ENCODE results near the gene PBX4.

PBX4 gene

DNA sequence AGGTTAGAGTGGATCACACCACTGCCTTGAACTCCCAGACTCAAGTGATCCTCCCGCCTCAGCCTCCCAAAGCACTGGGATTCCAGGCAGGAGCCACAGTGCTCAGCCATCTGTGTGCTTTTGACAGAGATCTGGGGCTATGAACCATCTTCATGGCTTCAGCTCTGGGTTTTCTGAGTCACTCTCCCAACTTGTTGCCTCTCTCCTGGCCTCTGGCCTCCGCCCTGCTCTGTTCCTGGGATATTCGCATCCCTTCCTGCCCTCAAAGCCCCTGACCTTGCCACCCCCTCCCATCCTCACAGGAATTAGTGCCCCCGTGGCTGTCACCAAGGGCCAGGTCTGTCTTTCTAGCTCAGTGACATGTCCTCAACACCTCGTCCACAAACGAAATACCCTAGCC lies 30.7 kb upstream of the PBX4 start:
- DNase-seq (ENCODE audit: low spot score): no peak

DNA sequence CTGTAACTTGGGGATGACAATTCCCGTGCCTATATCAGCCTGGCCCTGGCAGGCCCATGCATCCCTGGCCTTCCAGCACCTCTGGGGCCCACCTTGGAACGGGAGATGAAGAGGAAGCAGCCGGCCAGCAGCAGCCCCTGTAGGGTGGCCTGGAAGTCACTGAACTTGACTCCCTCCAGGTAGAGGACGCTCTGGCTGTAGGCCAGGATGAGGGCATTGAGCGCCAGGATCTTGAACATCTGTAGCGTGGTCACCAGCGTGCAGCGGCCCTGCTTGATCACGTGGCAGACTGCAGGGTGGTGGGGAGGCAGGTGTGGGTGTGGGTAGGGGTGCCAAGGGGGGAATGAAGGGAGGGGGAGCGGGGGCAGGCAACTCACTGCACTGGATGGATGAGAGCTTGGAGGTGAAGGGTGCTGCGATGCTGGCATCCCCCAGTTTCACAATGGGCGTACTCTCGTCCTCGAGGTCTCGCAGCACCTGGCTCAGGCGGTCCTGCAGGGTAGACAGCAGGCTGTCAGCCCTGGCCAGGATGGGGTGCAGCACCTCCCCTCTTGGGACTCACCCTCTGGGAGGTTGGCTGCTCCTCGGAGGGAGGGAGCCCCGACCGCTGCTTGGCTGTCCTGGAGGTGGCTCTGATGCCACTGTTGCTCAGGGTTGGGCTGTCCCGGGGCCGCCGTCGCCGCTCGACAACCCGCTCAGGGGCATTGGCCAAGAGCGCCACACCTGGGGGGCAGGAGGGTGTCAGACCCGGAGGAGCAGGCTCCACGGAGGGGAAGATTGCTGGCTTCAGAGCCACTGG lies 28.7 kb upstream of the PBX4 start:
- no peak for DNase-seq (ENCODE audit: low spot score)

DNA sequence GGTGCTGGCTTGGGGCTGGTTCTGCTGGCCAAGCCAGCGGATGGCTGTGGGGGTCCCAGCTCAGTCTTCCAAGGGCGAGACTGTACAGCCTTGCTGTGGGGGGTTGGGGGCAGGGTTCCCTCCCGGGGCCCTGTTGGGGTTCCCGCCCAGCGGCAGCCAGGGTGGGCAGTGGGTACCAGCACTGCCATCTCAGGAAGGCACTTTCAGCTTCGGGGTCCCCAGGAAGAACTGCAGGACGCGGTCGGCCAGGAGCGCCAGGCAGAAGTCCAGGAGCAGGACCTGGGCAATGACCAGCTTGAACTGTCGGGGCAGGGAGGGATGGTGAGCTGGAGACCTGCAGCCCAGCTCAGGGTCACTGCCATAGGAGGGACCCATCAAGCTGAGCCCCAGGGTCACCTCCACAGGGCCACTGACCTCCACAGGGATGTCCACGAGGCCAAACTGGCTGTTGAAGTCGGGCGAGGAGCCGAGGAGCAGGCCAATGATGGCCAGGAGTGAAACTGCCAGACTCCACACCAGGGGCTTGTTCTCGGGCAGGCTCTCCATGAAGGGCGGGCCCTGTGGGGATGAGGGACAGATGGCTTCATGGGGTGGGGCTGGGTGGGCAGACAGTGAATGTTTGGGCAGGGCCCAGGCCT lies 26.9 kb upstream of the PBX4 start:
- no peak for DNase-seq (ENCODE audit: low spot score)

DNA sequence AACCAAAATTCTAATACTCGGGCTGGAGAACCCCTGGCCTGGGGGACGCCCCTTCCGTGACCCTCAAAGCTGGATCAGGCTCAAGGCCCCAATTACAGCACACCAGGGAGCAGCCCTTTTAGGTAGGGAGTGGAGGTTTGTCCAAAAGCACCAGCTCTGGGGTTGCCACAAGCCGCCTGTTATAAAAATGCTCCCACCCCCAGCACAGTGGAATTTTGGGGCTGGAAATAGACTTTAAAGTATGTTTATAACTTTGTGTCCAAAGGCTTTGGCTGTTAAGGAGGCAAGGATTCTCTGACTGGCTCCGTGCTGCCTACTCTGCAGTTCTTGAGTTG lies 25.5 kb upstream of the PBX4 start:
- no peak for DNase-seq (ENCODE audit: low spot score)

DNA sequence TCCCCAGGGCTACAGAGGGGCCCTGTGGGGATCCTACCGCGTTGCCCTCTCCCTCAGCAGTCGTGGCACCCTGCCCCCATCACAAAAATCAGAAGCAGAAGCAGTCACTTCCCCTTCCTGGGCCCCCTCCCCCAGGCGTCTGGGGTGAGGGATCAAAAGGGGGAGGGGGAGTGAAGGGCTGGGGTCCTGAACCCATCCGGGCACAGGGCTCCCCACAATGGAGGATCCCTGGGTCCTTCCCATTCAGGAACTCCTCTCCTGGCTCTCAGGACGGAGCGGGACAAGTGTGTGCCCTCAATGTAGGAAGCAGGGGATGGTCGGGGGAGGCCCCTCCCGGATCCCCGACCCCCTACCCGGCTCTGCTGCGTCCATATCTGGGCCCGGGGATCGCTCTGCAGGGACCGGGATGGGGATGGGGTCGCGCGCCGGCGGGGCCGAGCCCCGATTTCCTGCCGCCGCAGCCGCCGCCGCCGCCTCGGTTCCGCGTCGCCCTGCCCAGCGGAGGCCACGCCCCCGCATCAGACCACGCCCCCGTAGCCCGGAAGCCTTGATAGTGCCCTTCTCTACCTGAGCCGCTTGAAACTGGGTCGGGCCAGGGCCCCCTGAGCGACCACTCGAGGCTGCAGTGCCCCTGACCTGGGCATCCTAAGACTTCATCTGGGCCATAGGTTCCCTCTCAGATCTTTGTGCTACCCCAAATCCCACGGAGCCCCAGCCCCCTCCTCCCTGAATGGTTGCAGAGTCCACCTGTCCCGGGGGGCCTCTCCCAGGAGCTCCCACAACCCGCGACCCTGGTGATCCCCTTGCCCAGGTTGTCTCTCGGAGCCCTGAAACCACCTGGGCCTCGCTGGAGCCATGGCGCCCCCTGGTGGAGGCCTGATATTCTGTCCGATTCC lies 24.9 kb upstream of the PBX4 start, which contains the start of gene GMIP:
GMIP (minus strand) TSS at position 500 of the 896 bp plus-strand sequence; CDS start at position 372, 128 bp downstream.
- DNase-seq (ENCODE audit: low spot score): peak; percentile 70

DNA sequence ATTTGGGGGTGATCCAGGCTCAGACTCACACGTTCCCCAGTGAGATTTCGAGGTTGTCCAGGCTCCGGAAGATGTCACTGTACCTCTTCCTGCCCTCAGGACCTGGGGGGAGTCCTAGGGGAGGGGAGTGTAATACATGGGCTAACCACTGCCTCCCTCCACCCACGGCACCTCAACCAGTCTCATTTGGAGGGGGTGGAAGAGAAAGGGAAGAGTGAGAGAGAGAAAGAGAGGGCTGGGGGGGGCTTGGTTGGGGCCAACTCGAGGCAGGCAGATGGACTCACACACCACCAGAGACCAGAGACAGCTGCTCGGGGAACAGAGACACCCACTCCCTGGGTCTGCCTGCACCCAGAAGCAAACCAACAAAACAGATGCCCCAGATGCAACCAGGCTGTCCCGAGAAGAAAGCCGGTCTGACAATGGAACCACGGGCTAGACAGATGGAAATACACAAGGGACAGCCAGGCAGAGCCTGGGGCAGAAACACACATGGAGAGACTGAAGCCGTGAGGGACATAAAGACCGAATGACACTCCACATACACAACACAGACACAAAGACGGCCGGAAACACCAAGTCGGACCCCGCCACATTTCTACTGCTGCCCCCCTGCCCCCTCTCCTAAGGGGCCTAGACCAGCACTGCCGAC lies 24.1 kb upstream of the PBX4 start:
- no peak for DNase-seq (ENCODE audit: low spot score)

DNA sequence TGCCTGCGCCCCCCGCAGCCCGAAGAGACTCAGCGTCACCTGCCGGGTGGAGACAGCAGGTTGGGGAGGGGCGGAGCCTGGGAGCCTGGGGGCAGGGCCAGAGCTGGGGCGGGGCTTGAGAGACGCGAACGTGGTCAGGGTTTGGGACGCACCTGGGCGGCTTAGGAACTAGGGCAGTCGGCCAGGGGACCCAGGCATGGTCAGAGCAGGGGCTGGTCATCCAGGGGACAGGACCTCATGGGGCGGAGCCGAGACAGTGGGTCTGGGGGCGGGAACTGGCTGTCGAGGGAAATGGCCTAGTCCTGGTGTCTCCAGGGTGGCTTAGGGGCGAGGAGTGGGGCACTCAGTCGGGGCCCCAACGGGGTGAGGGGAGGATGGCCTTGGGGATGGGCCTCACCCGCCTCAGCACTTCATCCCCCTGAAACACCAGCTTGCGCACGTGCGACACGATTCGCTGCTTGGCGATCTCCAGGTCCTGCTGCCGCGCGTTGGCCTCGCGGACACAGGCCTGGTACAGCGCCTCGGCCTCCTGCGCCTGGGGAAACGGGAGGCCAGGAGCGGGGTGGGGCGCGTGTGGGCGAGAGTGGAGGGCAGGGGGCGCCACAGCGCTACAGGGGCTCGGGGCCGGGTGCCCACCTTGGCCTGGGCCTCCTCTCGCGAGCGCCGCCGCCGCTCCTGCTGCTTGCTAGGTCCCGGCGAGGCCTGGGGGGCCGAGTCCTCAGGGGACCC lies 19.2 kb upstream of the PBX4 start:
- no peak for DNase-seq (ENCODE audit: low spot score)

DNA sequence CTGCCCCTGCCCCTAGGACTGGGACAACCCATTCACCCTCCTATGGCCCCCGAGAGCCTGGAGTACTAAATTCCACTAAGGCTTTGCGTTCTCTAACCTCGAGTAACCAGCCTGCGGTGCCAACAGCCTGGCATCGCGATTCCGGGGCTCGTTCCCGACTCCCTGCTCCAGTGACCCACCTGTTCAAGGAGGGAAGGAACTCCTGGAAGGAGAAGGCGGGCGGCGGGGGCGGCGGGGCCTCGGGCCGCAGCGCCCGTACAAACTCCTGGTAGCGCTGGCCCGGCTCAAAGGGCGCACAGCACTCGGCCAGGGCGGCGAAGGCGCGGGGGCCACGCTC lies 18.7 kb upstream of the PBX4 start:
- no peak for DNase-seq (ENCODE audit: low spot score)

DNA sequence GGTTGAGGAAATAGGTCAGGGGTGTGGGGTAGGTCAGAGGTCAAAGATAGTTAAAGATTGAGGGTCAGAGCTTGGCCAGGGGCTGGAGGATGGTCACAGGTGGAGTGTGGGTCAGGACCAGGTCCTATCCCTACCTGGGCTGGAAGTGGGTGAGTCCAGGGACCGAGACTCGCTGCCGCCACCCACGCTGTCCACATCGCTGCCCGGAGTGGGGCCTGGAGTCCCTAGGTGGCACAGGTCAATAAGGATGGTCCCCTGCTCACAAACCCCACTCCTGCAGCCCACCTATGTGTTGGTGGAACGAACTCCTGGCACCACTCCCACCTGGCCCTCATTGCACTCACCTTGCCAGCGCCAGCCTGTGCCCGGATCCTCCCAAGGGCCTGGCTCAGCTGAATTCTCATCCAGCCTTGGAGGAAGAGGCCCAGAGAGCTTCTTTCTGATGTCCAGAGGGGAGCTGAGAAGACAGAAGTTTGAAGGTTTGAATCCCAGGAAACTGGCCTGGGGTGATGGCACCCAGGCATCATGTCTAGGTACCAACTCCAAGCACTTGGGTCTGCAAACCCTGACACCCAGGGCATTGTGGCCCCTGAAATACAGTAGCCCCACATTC lies 18.2 kb upstream of the PBX4 start:
- no peak for DNase-seq (ENCODE audit: low spot score)

DNA sequence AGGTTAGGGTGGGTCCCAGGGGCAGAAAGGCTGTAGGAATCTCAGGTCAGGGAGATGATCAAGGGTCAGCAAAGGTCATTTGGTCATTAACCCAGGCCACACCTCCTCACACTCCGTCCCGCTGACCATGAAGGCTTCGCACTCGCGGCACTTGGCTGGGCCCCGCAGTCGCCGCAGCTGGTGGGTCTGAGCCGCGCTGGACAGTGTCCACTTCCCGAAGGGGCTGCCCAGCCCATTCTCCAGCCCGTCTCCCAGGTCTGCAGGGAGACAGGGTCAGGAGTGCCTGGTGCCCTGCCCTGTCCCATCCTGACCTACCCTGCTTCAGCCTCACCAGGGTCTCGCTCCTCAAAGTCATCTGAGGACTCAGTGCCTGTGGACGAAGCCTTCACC lies 16.8 kb upstream of the PBX4 start:
- DNase-seq (ENCODE audit: low spot score): no peak

DNA sequence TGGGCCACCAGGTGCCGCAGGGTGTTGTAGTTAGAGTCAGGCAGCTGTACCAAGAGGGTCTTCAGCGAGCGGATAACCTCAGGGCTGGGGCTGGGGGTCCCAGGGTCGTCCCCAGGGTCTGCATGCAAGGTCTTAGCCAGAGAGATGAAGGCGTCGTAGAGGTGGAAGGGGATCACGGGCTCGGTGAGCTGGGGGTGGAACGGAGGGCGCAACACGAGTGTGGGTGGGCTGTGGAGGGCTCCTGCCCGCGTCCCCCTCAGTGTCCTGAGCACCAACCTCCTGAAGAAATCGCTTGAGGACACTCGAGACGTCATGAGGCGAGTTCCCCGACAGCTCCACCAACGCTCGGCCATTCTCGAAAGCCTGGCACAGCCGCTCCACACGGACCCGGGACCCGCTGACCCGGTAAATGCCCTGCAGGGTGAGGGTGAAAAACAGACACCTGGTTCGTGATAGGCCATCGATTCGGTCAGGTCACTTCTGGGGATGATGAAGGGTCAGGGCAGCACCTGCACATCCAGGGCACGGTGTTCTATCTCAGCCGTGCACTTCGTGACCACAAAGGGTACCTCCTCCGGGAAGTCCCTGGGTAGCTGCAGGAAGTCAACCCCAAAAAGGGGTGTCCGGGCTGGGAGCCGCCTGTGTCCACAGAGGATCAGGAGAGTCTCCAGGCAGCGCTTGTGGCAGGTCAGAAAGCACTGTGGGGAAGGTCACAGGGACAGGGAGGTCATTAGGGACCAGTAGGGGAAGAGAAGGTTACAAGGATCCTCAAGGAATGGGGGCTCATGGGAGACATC lies 16.2 kb upstream of the PBX4 start:
- DNase-seq (ENCODE audit: low spot score): no peak

DNA sequence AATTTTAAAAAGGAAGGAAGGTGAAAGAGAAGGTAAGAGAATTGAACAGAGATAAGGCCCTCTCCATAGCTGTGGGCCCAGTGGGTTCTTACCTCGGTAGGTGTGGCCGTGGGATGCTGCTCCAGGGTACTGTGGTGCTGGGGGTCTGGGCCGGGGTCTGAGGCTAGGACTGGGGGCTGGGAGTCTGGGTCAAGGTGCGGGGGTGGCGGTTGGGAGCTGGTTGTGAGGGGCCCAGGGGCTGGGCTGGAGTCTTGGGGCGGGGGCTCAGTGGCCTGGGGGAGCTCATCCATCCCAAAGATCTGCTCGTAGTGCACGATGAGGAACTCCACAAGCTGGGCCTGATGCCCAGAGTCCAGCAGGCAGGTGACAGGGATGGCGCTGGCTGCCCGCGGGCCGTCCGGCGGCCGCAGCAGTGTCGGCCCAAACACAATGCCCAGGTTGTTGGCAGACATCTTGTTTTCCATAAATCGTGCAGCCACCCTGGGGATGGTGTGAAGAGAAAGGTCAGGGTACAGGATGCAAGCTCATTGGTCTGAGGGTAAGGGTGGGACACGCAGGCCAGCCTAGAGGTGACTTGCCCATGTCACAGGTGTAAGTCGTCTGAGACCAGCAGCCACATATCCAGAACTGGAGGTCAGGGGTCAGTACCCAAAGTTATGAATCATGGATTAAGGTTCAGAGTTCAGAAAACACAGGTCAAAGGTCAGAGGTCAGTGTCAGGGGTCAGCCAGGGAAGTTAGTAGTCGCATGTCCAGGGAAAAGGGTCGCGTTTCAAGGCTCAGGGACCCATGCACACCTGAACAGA lies 15.4 kb upstream of the PBX4 start:
- no peak for DNase-seq (ENCODE audit: low spot score)

DNA sequence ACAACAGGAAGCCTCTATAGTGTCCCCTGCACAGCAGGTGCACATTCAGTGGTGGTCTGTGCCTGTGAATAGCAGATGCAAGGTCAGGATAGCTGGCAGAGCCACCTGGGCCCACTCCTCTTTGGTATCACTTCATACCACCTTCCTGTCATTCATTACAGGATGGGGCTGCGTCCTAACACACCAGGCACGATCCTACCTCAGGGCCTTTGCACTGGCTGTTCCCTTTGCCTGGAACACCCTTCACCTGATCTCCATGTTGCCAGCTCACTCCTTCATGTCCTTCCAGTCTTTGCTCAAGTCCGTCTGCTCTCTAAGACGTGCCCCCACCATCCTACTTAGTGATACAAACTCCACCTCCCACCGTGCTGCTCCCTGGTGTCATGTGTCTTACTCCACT lies 14.2 kb upstream of the PBX4 start:
- no peak for DNase-seq (ENCODE audit: low spot score)

DNA sequence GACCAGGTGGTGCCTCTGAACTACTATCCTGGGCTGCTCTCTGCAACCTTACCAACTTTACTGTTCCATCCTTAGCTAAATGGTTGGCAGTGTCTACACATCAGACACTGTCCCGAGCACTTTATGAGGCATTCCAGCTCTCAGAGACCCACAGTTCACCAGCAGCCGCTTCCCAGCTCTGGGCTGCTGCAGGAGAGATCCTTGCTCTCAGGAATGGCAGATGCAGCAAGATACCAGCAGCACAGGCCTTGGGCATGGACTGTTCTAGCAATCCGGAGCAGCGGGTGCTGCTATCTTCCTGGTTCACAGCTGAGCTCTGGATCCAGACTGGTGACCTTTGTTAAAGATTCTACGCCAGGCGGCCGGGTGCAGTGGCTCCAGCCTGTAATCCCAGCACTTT lies 12.9 kb upstream of the PBX4 start:
- DNase-seq (ENCODE audit: low spot score): no peak

DNA sequence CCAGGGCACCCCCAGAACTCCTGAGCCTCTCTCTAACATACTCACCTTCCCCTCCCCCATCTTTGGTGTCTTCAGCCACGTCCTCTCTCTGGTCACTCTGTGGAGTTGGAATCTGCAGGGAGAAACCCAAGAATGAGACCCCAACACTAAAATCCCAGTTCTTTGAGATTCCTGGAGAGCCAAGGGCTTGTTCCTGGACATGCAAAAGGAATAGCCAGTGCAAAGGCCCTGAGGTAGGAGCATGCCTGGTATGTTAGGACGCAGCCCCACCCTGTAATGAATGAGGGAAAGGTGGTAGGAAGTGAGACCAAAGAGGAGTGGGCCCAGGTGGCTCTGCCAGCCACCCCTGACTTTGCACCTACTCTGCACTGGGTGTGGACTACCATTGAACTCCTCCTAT lies 11.9 kb upstream of the PBX4 start:
- DNase-seq (ENCODE audit: low spot score): no peak

DNA sequence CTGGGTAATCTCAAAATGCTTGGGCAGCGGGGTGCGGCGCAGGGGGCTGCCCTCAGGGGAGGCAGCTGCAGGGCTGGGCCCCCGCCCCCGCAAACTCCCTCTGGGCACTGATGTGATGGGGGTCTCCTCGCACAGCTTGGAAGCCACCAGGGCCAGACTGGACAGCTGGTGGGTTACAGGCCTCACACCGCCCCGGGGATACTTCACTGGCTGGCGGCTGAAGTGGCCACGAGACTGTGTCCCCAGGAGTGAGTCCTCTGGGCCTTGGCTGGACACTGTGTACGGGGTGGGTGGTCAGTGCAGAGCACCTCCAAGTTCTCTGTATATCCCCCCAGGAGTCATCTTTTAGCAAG lies 11.6 kb upstream of the PBX4 start:
- no peak for DNase-seq (ENCODE audit: low spot score)

DNA sequence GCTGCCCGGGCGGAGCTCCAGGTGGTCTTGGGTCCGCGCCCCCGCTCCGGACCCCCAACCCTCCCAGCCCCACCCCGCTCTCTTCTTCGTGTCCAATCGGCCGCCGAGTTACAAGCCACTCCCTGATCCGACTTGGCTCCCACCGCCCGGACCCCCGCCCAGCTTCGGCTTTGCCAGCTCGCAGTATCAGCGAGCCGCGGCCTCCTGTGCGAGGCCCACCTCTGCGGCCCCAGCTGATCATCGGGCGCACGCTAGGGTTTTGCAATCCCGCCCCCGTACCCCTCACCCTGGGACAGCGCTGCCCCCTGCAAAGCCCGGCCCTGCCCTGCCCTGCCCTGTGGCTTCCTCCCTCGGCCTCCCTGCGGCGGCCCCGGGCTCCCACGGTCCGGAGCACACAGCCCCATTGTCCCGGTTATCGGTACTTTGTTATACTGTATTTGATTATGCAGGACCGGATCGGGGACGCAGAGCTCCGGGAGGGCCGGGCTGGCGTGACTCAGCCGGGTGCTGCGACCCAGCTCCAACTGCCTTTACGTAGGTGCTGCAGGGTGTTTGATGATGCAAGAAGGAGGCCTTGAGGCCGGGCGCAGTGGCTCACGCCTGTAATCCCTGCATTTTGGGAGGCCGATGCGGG lies 10.1 kb upstream of the PBX4 start:
- peak; percentile 83 for DNase-seq (ENCODE audit: low spot score)

DNA sequence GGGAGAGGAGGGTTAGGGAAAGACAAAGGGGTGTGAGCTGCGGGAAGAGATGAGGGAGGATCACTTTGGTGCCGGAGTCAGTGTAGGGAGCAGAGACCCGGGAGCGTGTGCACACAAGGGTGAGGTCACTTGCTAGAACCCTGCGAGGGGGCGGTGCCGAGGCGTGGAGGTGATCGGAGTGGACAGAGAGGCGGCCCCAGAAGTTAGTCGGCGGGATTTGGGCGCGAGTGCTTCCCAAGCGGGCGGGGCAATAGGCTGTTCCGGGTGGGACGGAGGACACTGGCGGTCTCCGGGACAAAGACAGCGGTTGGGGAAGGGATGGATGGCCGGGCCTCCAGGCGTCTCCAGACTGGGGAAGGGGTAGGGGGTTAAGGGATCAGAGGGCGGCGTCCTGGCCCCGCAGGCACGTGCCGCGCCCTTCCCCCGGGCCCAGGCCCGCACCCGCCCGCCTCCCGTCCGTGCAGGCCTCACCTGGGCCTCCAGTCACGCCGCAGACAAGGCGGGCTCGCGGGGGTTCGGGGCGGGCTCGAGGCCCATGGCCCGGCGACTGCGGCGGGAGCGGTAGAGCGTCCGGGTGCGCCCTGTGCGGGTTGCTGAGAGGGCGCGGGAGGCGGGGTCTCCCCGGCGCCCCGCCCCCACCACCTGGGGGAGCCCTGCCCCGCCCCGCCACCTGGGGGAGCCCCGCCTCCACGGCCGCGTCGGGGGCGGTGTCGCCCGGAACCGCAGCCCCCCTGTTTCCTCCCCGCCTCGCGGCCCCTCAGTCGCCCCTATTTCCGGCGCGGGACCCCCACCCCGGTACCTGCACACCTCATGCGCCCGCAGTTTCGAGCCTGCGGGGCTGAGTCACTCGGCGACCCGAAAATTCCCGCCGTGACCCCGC lies 9.4 kb upstream of the PBX4 start, which contains the start of gene LPAR2:
LPAR2 (minus strand) TSS at position 600 of the 880 bp plus-strand sequence. CDS start 945 bp downstream, outside the sequence.
- peak; percentile 78 for DNase-seq (ENCODE audit: low spot score)

Data from kidney tubule cell (primary cell).